ENCODE results near the gene NFIB.

Gene NFIB

DNA sequence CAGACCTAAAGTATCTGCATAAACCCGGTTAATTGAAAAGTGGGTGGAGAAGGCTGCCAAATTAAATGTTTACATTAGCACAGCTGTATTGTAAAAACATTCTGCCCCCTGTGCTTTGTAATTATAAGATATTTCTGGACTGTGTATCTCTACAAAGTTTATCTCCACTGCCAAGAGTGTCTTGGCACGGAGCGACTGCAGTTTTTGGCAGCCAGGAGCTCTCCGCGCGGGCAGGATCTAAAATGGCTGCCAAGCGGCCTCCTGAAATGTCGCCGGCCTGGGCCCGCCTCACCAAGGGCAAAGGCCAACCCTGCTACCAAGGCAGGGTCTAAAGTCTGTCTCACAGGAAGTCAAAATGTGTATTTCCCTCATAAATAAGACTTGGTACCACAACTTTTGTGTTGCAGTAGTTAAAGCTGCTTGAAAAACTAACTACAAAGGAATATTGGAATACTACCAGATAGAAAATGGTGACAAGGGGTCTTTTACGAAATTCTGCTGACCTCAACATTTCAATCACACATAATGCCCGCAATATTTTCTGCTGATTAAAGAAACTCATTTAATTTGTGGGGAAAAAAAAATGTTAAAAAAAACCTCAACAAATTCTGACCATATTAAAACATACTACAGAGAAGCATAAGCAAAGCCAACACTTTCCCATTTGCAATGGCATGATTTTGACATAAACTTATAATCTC lies 110.4 kb downstream of the NFIB start:
- Histone ChIP-seq H2AFZ (ENCODE audit: low read length) (no peak overlapping the region), H3K4me1 (ENCODE audit: low read length) (no peaks in the 10 kb centered on the region), H3K9me2 (replicated peaks; ENCODE audit: insufficient read depth, low read length) (no peaks in the 10 kb centered on the region), H3K27ac (ENCODE audit: low read length) (no peak overlapping the region), H3K4me2 (ENCODE audit: low read depth, low read length) (no peak overlapping the region), H3K9ac (ENCODE audit: low read length) (no peak overlapping the region), H3K9me3 (replicated peaks; ENCODE audit: insufficient read depth, low read length) (no peaks in the 10 kb centered on the region), H3K27me3 (replicated peaks; ENCODE audit: insufficient read depth, low read length) (no peaks in the 10 kb centered on the region), H3K4me3 (ENCODE audit: low read length) (no peak overlapping the region), H3F3A (ENCODE audit: insufficient read depth, low read length) (no peaks in the 10 kb centered on the region), H3K79me2 (ENCODE audit: low read length) (no peaks in the 10 kb centered on the region), H4K20me1 (ENCODE audit: insufficient read depth, low read length) (no peaks in the 10 kb centered on the region), H3K36me3 (replicated peaks; ENCODE audit: insufficient read depth, low read length) (no peaks in the 10 kb centered on the region)
- TF ChIP-seq EZH2 (optimal IDR thresholded peaks at IDR 0.05; ENCODE audit: low read depth, low read length) (no peak), EZH2phosphoT487 (IDR thresholded peaks at IDR 0.05; ENCODE audit: low read length) (no peak)
- TF ChIP-seq, protein P1, sequence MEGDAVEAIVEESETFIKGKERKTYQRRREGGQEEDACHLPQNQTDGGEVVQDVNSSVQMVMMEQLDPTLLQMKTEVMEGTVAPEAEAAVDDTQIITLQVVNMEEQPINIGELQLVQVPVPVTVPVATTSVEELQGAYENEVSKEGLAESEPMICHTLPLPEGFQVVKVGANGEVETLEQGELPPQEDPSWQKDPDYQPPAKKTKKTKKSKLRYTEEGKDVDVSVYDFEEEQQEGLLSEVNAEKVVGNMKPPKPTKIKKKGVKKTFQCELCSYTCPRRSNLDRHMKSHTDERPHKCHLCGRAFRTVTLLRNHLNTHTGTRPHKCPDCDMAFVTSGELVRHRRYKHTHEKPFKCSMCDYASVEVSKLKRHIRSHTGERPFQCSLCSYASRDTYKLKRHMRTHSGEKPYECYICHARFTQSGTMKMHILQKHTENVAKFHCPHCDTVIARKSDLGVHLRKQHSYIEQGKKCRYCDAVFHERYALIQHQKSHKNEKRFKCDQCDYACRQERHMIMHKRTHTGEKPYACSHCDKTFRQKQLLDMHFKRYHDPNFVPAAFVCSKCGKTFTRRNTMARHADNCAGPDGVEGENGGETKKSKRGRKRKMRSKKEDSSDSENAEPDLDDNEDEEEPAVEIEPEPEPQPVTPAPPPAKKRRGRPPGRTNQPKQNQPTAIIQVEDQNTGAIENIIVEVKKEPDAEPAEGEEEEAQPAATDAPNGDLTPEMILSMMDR (IDR thresholded peaks at IDR 0.05; ENCODE audit: low read length) = no peak
- no peak for DNase-seq

DNA sequence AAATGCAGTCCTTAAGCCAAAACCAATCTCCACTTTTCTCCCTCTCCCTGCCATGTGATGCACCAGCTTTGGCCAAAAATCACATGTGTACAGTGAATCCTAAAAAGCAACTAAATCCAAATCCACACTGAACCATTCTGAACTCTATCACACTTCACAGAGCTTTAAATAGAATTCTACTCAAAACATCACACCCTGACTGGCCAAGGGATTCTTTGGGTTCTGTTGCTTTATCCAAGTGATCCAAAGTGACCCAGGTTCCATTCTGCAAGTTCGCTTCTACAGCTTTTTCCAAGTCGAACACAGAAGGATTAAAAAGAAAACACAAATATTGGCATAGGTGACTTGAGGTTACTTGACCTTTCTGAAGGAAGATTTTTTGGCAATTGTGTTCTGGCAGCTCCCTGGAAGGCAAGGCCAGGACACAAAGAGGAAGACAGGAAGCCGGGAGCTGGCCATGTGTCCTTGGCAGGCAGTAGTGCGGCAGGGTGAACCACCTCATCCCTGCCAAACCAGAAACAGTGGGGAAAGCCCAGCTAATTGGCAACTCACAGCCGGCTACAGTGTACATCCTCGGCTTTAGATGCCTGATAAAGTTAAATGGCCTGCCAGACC lies 115.0 kb downstream of the NFIB start:
- Histone ChIP-seq H3K36me3 (replicated peaks; ENCODE audit: insufficient read depth, low read length) (no peaks in the 10 kb centered on the region), H3K4me3 (ENCODE audit: low read length) (no peak overlapping the region), H3F3A (ENCODE audit: insufficient read depth, low read length) (no peaks in the 10 kb centered on the region), H4K20me1 (ENCODE audit: insufficient read depth, low read length) (no peaks in the 10 kb centered on the region), H3K9me2 (replicated peaks; ENCODE audit: insufficient read depth, low read length) (no peaks in the 10 kb centered on the region), H3K4me2 (ENCODE audit: low read depth, low read length) (no peak overlapping the region), H3K27ac (ENCODE audit: low read length) (no peak overlapping the region), H3K9me3 (replicated peaks; ENCODE audit: insufficient read depth, low read length) (no peaks in the 10 kb centered on the region), H3K4me1 (ENCODE audit: low read length) (no peaks in the 10 kb centered on the region), H3K9ac (ENCODE audit: low read length) (no peak overlapping the region), H3K27me3 (replicated peaks; ENCODE audit: insufficient read depth, low read length) (no peaks in the 10 kb centered on the region), H2AFZ (ENCODE audit: low read length) (no peak overlapping the region), H3K79me2 (ENCODE audit: low read length) (no peaks in the 10 kb centered on the region)
- no peak for DNase-seq
- TF ChIP-seq EZH2phosphoT487 (IDR thresholded peaks at IDR 0.05; ENCODE audit: low read length) (no peak), EZH2 (optimal IDR thresholded peaks at IDR 0.05; ENCODE audit: low read depth, low read length) (no peak)
- TF ChIP-seq, protein P1 (IDR thresholded peaks at IDR 0.05; ENCODE audit: low read length) = no peak

DNA sequence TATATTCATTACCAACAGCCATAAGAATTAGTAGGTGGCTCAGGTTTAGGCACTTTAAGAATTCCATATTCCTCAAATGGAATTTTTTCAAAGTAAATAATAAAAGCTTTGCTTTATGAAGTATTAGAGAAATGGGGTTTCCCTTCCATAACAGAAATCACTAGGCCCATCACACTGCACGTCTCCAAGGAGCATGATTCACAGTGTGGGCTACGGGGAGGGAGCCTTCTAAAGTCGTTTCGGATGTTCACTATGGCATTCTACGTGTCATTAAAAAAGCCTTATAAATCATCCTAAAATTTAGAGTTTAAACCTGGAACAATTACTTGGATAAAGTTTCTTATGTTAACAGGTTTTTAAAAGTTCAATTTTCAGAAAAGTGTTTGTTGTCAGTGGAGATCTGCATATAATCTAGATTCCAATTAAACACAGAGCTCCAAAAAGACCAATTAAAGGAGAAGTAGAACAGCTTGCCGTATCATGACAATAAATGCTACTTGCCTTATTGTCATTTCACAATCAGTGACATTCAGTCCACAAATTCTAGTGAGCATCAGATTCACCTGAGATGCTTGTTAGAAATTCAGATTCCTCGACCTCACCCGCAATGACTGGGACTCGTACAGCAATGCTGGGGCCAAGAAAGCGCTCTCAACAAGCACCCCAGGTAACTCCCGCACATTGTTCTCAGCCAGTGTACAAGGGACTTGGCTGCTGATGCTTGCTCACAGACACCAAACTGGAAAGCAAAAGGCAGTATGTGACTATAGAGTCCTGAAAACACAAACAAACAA lies 115.7 kb downstream of the NFIB start:
- Histone ChIP-seq H3K9ac (ENCODE audit: low read length) (no peak overlapping the region), H3K4me1 (ENCODE audit: low read length) (no peaks in the 10 kb centered on the region)

More for the DNA sequence above, 115.7 kb downstream of the NFIB start:
- H3K36me3 ChIP-seq (replicated peaks; ENCODE audit: insufficient read depth, low read length) = no peaks in the 10 kb centered on the region
- no peaks in the 10 kb centered on the region for H3K9me2 ChIP-seq (replicated peaks; ENCODE audit: insufficient read depth, low read length)
- no peak for TF ChIP-seq EZH2 (optimal IDR thresholded peaks at IDR 0.05; ENCODE audit: low read depth, low read length)
- TF ChIP-seq, protein P1 (IDR thresholded peaks at IDR 0.05; ENCODE audit: low read length) = no peak
- no peak for TF ChIP-seq EZH2phosphoT487 (IDR thresholded peaks at IDR 0.05; ENCODE audit: low read length)
- no peak for DNase-seq
- no peaks in the 10 kb centered on the region for H3F3A ChIP-seq (ENCODE audit: insufficient read depth, low read length)
- H2AFZ ChIP-seq (ENCODE audit: low read length) = no peak overlapping the region
- no peaks in the 10 kb centered on the region for H3K9me3 ChIP-seq (replicated peaks; ENCODE audit: insufficient read depth, low read length)
- H4K20me1 ChIP-seq (ENCODE audit: insufficient read depth, low read length) = no peaks in the 10 kb centered on the region
- no peaks in the 10 kb centered on the region for H3K27me3 ChIP-seq (replicated peaks; ENCODE audit: insufficient read depth, low read length)
- no peak overlapping the region for H3K27ac ChIP-seq (ENCODE audit: low read length)
- no peaks in the 10 kb centered on the region for H3K79me2 ChIP-seq (ENCODE audit: low read length)
- H3K4me3 ChIP-seq (ENCODE audit: low read length) = no peak overlapping the region
- no peak overlapping the region for H3K4me2 ChIP-seq (ENCODE audit: low read depth, low read length)
